Stomach (tissue), 4 donors: Measurements from ENCODE around the gene SLIT1.

Experiments
- CTCF ChIP-seq, 7 experiments: fragments of 450-650 bp in 4 of 7; fragments of 200-600 bp in 3 of 7; sonication (generic) in 3 of 7; IDR thresholded peaks; one replicate each; pipeline ENCODE4 v1.5.1; 2016 to 2019; ENCODE audit warnings: antibody characterized with exemption in 7 of 7, control low read depth in 2 of 7, mild to moderate bottlenecking in 1 of 7
- EP300 ChIP-seq: sonication (generic); formaldehyde crosslinking; IDR thresholded peaks from one replicate; pipeline ENCODE4 v1.6.1; 2017; ENCODE audit warnings: antibody characterized with exemption
- POLR2A ChIP-seq, 4 donors: fragments of 450-650 bp; IDR thresholded peaks; one replicate each; pipeline ENCODE4 v1.6.1; 2016; ENCODE audit warnings: antibody characterized with exemption in 4 of 4, control low read depth in 2 of 4, mild to moderate bottlenecking in 1 of 4, moderate library complexity in 1 of 4
- POLR2AphosphoS5 ChIP-seq, 3 donors: sonication (generic); formaldehyde crosslinking; IDR thresholded peaks; one replicate each; pipeline ENCODE4 v1.6.1; 2016; ENCODE audit warnings: antibody characterized with exemption in 3 of 3

GRCh38 chr10:97195706-97196222, 10.0 kb upstream of the SLIT1 start:
- no peak for TF ChIP-seq CTCF (IDR thresholded peaks at IDR 0.05)
- no peak for TF ChIP-seq POLR2AphosphoS5 (IDR thresholded peaks at IDR 0.05)
- no peak for TF ChIP-seq EP300
- TF ChIP-seq POLR2A (IDR thresholded peaks at IDR 0.05) = no peak
